Measurements from ENCODE around the gene ZNF217. TPM values are rescaled to one million over a fixed set of nuclear protein-coding genes. Genes with fewer than 3 reads are reported as not detected.
"Not testable (repeated sequence)": the region's sequence is repeated elsewhere in the genome, so short reads cannot be mapped to it uniquely, and the experiment has no call there.

The ZNF217 gene
- polyA plus RNA-seq, 1 donor from 2014 or later = 1.9 TPM

DNA sequence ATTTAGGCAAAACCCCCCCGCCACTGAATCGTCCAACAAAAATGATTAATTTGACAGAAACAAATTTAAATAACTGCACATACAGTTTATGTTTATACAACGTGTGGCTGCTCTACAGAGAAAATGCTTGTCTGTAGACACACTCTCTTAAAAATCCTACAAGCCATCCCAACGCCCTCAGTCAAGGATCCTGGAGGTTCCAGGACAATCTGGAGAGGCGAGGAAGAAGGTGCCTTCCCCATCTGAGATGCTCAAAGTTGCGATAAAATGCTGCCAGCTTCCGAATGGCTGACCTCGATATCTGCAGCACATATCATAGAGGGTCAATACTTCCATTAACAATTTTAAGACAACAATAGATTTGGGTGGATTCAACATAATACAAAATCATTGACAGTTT lies 25.3 kb downstream of the ZNF217 start (continued):
- TF ChIP-seq REST (IDR thresholded peaks at IDR 0.05; ENCODE audit: borderline replicate concordance) = no peak

GRCh38 chr20:53567379-53567917 lies 26.2 kb downstream of the ZNF217 start:
- Histone ChIP-seq H3K27ac (ENCODE audit: low read length) (no peak overlapping the region), H3K36me3 (ENCODE audit: insufficient read depth, low read length) (no peaks in the 10 kb centered on the region), H3K9me3 (ENCODE audit: low read length) (no peaks in the 10 kb centered on the region), H3K4me2 (ENCODE audit: low read length) (no peak overlapping the region), H3K79me2 (replicated peaks; ENCODE audit: insufficient read depth, low read length) (no peaks in the 10 kb centered on the region), H3K4me3 (ENCODE audit: low read length) (no peak overlapping the region), H3K9me2 (ENCODE audit: insufficient read depth, low read length) (no peaks in the 10 kb centered on the region), H3K27me3 (ENCODE audit: insufficient read depth, low read depth, low read length) (no peaks in the 10 kb centered on the region), H3K9ac (ENCODE audit: low read length) (no peak overlapping the region), H3F3A (ENCODE audit: insufficient read depth, low read length, poor library complexity, severe bottlenecking) (no peaks in the 10 kb centered on the region), H4K20me1 (ENCODE audit: insufficient read depth) (no peaks in the 10 kb centered on the region), H2AFZ (ENCODE audit: low read depth, low read length) (no peak overlapping the region)
- TF ChIP-seq SMC3 (conservative IDR thresholded peaks at IDR 0.05; ENCODE audit: poor library complexity) (no peak), MXI1 (conservative IDR thresholded peaks at IDR 0.05; ENCODE audit: poor library complexity, severe bottlenecking) (no peak), POLR2AphosphoS5 (IDR thresholded peaks at IDR 0.05) (no peak), RAD21 (conservative IDR thresholded peaks at IDR 0.05) (no peak), TAF1 (IDR thresholded peaks at IDR 0.05; ENCODE audit: low read depth) (no peak), EP300 (conservative IDR thresholded peaks at IDR 0.05; ENCODE audit: poor library complexity, severe bottlenecking) (no peak), EZH2 (IDR thresholded peaks at IDR 0.05; ENCODE audit: borderline replicate concordance, insufficient read depth, low read length, poor library complexity, severe bottlenecking) (no peak), REST (IDR thresholded peaks at IDR 0.05; ENCODE audit: borderline replicate concordance) (no peak)
- TF ChIP-seq, protein P1, sequence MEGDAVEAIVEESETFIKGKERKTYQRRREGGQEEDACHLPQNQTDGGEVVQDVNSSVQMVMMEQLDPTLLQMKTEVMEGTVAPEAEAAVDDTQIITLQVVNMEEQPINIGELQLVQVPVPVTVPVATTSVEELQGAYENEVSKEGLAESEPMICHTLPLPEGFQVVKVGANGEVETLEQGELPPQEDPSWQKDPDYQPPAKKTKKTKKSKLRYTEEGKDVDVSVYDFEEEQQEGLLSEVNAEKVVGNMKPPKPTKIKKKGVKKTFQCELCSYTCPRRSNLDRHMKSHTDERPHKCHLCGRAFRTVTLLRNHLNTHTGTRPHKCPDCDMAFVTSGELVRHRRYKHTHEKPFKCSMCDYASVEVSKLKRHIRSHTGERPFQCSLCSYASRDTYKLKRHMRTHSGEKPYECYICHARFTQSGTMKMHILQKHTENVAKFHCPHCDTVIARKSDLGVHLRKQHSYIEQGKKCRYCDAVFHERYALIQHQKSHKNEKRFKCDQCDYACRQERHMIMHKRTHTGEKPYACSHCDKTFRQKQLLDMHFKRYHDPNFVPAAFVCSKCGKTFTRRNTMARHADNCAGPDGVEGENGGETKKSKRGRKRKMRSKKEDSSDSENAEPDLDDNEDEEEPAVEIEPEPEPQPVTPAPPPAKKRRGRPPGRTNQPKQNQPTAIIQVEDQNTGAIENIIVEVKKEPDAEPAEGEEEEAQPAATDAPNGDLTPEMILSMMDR (IDR thresholded peaks at IDR 0.05; ENCODE audit: poor library complexity, severe bottlenecking) = no peak

DNA sequence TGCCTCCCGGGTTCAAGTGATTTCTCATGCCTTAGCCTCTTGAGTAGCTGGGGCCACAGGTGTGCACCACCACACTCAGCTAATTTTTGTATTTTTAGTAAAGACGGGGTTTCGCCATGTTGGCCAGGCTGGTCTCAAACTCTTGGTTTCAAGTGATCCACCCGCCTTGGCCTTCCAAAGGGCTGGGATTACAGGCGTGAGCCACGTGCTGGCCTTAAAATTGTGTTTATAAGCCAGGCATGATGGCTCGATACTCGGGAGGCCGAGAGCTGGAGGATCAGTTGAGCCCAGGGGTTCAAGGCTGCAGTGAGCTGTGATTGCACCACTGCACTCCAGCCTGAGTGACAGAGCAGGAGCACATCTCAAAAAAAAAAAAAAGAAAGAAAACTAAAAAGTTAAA lies 27.0 kb downstream of the ZNF217 start:
- not testable (repeated sequence) for H3K27me3 ChIP-seq (ENCODE audit: insufficient read depth, low read depth, low read length); H3K4me3 ChIP-seq (ENCODE audit: low read length); H2AFZ ChIP-seq (ENCODE audit: low read depth, low read length); H3K9ac ChIP-seq (ENCODE audit: low read length); H3K9me2 ChIP-seq (ENCODE audit: insufficient read depth, low read length); H3K4me2 ChIP-seq (ENCODE audit: low read length); H3K79me2 ChIP-seq (replicated peaks; ENCODE audit: insufficient read depth, low read length); H3K9me3 ChIP-seq (ENCODE audit: low read length); H3K36me3 ChIP-seq (ENCODE audit: insufficient read depth, low read length); H3F3A ChIP-seq (ENCODE audit: insufficient read depth, low read length, poor library complexity, severe bottlenecking); H4K20me1 ChIP-seq (ENCODE audit: insufficient read depth); H3K27ac ChIP-seq (ENCODE audit: low read length)
